Endothelial cell of umbilical vein (primary cell): ENCODE data around the gene LRRC32. TPM values are rescaled to one million over a fixed set of nuclear protein-coding genes. Genes with fewer than 3 reads are reported as not detected.

Experiments used
- BruUV-seq: library from RNA; stranded (reverse); fragments of 400-500 nt; replicated peaks from 2 replicates; lab custom pipeline; 2021; lab: Mats Ljungman, UMichigan
- CTCF ChIA-PET: fragments of 300-600, 350-600 bp; sonication (Branson Sonifier 250); formaldehyde crosslinking; loops from one replicate; lab custom pipeline; 2021; ENCODE audit warnings: antibody characterized with exemption, inconsistent platforms; lab: Charles Lee
- POLR2A ChIA-PET: fragments of 300-600, 350-600 bp; sonication (Branson Sonifier 250); formaldehyde crosslinking; loops from one replicate; lab custom pipeline; 2021; ENCODE audit warnings: antibody characterized with exemption, inconsistent platforms; lab: Charles Lee
- DNase-seq: peaks from one replicate; pipeline ENCODE4 v3.0.0-alpha.2; 2011; ENCODE audit warnings: low read depth, low spot score
- FAIRE-seq: peaks from 2 replicates; lab custom pipeline; 2011; peaks lifted over from hg19 to GRCh38; lab: Jason Lieb, UNC
- H2AFZ ChIP-seq: 2 replicates; pipeline ENCODE4 v1.6.0; 2012; ENCODE audit warnings: low read depth, low read length, control low read depth, inconsistent platforms
- H3K27ac ChIP-seq: 2 replicates; pipeline ENCODE4 v1.5.1; 2011; ENCODE audit warnings: low read depth, mild to moderate bottlenecking, control low read depth, low read length, moderate library complexity; ENCODE audit not compliant: insufficient read depth
- H3K27me3 ChIP-seq, 2 experiments: 2 replicates each; pipeline versions ENCODE4 v1.6.0 to v1.6.1; 2011; ENCODE audit warnings: low read length in 2 of 2, mixed read lengths in 1 of 2; ENCODE audit not compliant: control insufficient read depth in 2 of 2, insufficient read depth in 2 of 2
- H3K36me3 ChIP-seq, 2 experiments: 2 replicates in 1 of 2; 3 replicates in 1 of 2; pipeline ENCODE4 v1.5.1; 2011; ENCODE audit warnings: low read length in 2 of 2, mild to moderate bottlenecking in 1 of 2, moderate library complexity in 1 of 2; ENCODE audit not compliant: control insufficient read depth in 2 of 2, insufficient read depth in 2 of 2; ENCODE audit errors: extremely low read depth in 1 of 2
- H3K4me1 ChIP-seq: 3 replicates; pipeline ENCODE4 v1.5.1; 2011; ENCODE audit warnings: mild to moderate bottlenecking, low read length; ENCODE audit not compliant: control insufficient read depth, insufficient read depth; ENCODE audit errors: extremely low read depth
- H3K4me2 ChIP-seq: 2 replicates; pipeline ENCODE4 v1.6.1; 2011; ENCODE audit warnings: low read length, control low read depth, mixed read lengths; ENCODE audit not compliant: insufficient read depth
- H3K4me3 ChIP-seq, 3 experiments: fragments of 200-600 bp in 1 of 3; sonication (generic), shearing (Covaris generic) in 1 of 3; replicated peaks in 1 of 3; 2 replicates each; pipeline ENCODE4 v1.5.1; 2011 to 2016; ENCODE audit warnings: control low read depth in 3 of 3, low read length in 3 of 3, mild to moderate bottlenecking in 2 of 3, inconsistent platforms in 1 of 3, low read depth in 1 of 3, moderate library complexity in 1 of 3; ENCODE audit not compliant: insufficient read depth in 1 of 3
- H3K79me2 ChIP-seq: 2 replicates; pipeline ENCODE4 v1.6.0; 2012; ENCODE audit warnings: low read length, inconsistent platforms; ENCODE audit not compliant: control insufficient read depth, insufficient read depth
- H3K9ac ChIP-seq: replicated peaks from 2 replicates; pipeline ENCODE3; 2011; ENCODE audit warnings: low read length, control low read depth; ENCODE audit not compliant: insufficient read depth; ENCODE audit errors: extremely low read depth
- H3K9me1 ChIP-seq: replicated peaks from 3 replicates; pipeline ENCODE4 v1.6.0; 2011; ENCODE audit warnings: mild to moderate bottlenecking, low read length; ENCODE audit not compliant: control insufficient read depth, insufficient read depth; ENCODE audit errors: extremely low read depth
- H3K9me3 ChIP-seq: replicated peaks from 2 replicates; pipeline ENCODE4 v1.5.1; 2012; ENCODE audit warnings: low read length, inconsistent platforms; ENCODE audit not compliant: control insufficient read depth, insufficient read depth
- H4K20me1 ChIP-seq: replicated peaks from 2 replicates; pipeline ENCODE3; 2011; ENCODE audit warnings: mild to moderate bottlenecking, low read length; ENCODE audit not compliant: control insufficient read depth, insufficient read depth; ENCODE audit errors: extremely low read depth
- EZH2 ChIP-seq: IDR thresholded peaks from 2 replicates; pipeline ENCODE4 v1.6.1; 2012; ENCODE audit warnings: borderline replicate concordance, low read depth, mild to moderate bottlenecking, moderate library complexity, low read length, inconsistent platforms; ENCODE audit not compliant: severe bottlenecking
- FOS ChIP-seq: IDR thresholded peaks from 2 replicates; pipeline ENCODE4 v1.6.1; 2011; ENCODE audit warnings: mild to moderate bottlenecking, low read length, moderate library complexity, borderline replicate concordance; ENCODE audit not compliant: insufficient read depth
- GATA2 ChIP-seq: IDR thresholded peaks from 2 replicates; pipeline ENCODE4 v1.7.0; 2011; ENCODE audit warnings: low read depth, mild to moderate bottlenecking, moderate library complexity, mixed read lengths, low read length; ENCODE audit not compliant: insufficient read length, insufficient read depth
- JUN ChIP-seq: IDR thresholded peaks from 2 replicates; pipeline ENCODE4 v1.6.1; 2011; ENCODE audit warnings: borderline replicate concordance, low read depth; ENCODE audit not compliant: insufficient read length, insufficient read depth
- MYC ChIP-seq: IDR thresholded peaks from one replicate; pipeline ENCODE4 v1.6.1; 2011; ENCODE audit warnings: mild to moderate bottlenecking, low read depth, low read length
- POLR2A ChIP-seq: IDR thresholded peaks from 2 replicates; pipeline ENCODE4 v1.6.1; 2012; ENCODE audit warnings: low read depth, mild to moderate bottlenecking, control low read depth, low read length
- POLR2AphosphoS5 ChIP-seq: IDR thresholded peaks from 2 replicates; pipeline ENCODE4 v1.6.1; 2012; ENCODE audit warnings: low read depth, mild to moderate bottlenecking, control low read depth, low read length, moderate library complexity; ENCODE audit not compliant: insufficient read depth
- dilution Hi-C: fragments of 300-500 bp; cut with MboI; formaldehyde crosslinking; loops from one replicate; pipeline ENCODE4 v1.15.0; 2019; ENCODE audit warnings: low sequenced_read_pairs; ENCODE audit not compliant: extremely low pct_ligation_motif_present
- intact Hi-C: fragments of 100-400 bp; cut with micrococcal nuclease; formaldehyde crosslinking; loops from one replicate; pipeline ENCODE4 v1.10.0; 2022
- polyA plus RNA-seq, 4 experiments: library from polyadenylated mRNA; depleted of rRNA in 3 of 4; stranded (reverse) in 3 of 4; unstranded in 1 of 4; fragments of >200 nt; gene quantifications; 2 replicates each; pipeline versions ENCODE4 v1.2.1 to v1.2.3, GENCODE V29; 2011 to 2012; ENCODE audit warnings: missing spikeins in 1 of 4
- total RNA-seq: library from RNA; stranded (reverse); gene quantifications from 2 replicates; pipeline ENCODE4 v1.2.3, GENCODE V29; 2021
- TF ChIP-seq, protein P1 (sequence below), 2 donors: IDR thresholded peaks; 1 replicate in 1 of 2; 2 replicates in 1 of 2; pipeline ENCODE4 v1.5.1; 2011; ENCODE audit warnings: low read length in 2 of 2, mild to moderate bottlenecking in 2 of 2, moderate library complexity in 2 of 2, control low read depth in 1 of 2, inconsistent platforms in 1 of 2, low read depth in 1 of 2; ENCODE audit not compliant: insufficient read depth in 1 of 2; ENCODE audit errors: extremely low read depth in 1 of 2
- TF ChIP-seq, protein P2 (sequence below): IDR thresholded peaks from 2 replicates; pipeline ENCODE4 v1.6.1; 2011; ENCODE audit not compliant: insufficient read depth, insufficient read length

LRRC32 gene
- total and polyA plus RNA-seq, 2 donors (not counting 3 experiments of a cell fraction or from before 2014, with no cell fraction given): 77.2 to 117 TPM

DNA sequence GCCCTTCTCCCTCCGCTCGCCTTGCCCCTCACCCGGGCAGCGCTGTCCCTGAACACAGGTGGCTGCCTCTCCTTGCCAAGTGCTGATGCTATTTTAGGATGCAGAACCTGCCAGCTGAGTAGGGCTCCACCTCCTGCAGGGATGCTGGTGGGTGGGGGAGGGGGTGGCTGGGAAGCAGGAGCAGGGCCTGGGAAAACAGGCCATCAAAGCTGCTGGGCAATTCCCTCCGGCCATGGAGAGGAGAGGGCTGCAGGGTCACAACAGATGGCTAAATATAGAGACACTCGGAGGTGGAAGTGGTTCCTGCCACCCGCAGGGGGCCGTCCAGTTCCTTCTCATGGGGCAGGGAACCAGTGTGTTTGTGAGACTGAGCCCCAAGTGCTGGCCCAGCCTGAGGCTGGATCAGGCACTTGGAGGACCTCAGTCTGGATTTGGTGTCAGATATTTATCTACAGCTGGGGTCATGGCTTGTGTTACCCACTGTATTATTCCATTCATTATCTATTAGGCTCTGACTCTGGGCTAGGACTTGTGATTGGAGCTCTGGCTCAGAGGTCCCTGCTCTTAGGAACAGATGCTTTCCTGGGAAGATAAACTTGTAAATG is 59.6 kb downstream of the LRRC32 start:
- Histone ChIP-seq H3K4me3 (no peak overlapping the region), H3K9me1 (no peaks in the 10 kb centered on the region), H2AFZ (no peak overlapping the region), H3K4me1 (peaks cover 17% of the 10 kb centered on the region), H3K9me3 (no peaks in the 10 kb centered on the region), H3K27ac (no peak overlapping the region), H3K4me2 (no peak overlapping the region), H3K36me3 (no peaks in the 10 kb centered on the region), H4K20me1 (no peaks in the 10 kb centered on the region), H3K79me2 (no peaks in the 10 kb centered on the region), H3K27me3 (no peaks in the 10 kb centered on the region), H3K9ac (no peak overlapping the region)
- dilution Hi-C loops: no loop called here
- CTCF ChIA-PET: interaction anchor here (1.0 to 1.8 kb wide), 4 partner anchors 12 to 52 kb away, joined by 3 to 8 read pairs (median 4); no protein-coding TSS in a partner anchor
- POLR2A ChIA-PET: no interaction called here
- DNase-seq: no peak
- FAIRE-seq: no peak
- intact Hi-C loops: no loop called here
- no TSS peak for BruUV-seq
- TF ChIP-seq EZH2: no peak
- TF ChIP-seq, protein P1, sequence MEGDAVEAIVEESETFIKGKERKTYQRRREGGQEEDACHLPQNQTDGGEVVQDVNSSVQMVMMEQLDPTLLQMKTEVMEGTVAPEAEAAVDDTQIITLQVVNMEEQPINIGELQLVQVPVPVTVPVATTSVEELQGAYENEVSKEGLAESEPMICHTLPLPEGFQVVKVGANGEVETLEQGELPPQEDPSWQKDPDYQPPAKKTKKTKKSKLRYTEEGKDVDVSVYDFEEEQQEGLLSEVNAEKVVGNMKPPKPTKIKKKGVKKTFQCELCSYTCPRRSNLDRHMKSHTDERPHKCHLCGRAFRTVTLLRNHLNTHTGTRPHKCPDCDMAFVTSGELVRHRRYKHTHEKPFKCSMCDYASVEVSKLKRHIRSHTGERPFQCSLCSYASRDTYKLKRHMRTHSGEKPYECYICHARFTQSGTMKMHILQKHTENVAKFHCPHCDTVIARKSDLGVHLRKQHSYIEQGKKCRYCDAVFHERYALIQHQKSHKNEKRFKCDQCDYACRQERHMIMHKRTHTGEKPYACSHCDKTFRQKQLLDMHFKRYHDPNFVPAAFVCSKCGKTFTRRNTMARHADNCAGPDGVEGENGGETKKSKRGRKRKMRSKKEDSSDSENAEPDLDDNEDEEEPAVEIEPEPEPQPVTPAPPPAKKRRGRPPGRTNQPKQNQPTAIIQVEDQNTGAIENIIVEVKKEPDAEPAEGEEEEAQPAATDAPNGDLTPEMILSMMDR (IDR thresholded peaks at IDR 0.05; ENCODE audit: extremely low read depth in 1 of 2, insufficient read depth in 1 of 2, low read depth in 1 of 2, low read length in 2 of 2): no peak
- no peak for TF ChIP-seq FOS
- TF ChIP-seq GATA2: no peak
- TF ChIP-seq, protein P2, sequence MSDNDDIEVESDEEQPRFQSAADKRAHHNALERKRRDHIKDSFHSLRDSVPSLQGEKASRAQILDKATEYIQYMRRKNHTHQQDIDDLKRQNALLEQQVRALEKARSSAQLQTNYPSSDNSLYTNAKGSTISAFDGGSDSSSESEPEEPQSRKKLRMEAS: no peak
- TF ChIP-seq POLR2A: no peak
- no peak for TF ChIP-seq JUN
- TF ChIP-seq POLR2AphosphoS5: no peak
- no peak for TF ChIP-seq MYC
